Cardiac muscle cell (in vitro differentiated cells and primary cell): ENCODE data around the gene KCNE4. TPM values are rescaled to one million over a fixed set of nuclear protein-coding genes. Genes with fewer than 3 reads are reported as not detected.

Experiments used
- DNase-seq, 2 donors: peaks; one replicate each; pipeline versions ENCODE4 v3.0.0 to v3.0.0-alpha.2; 2010 to 2017; ENCODE audit warnings: low read depth in 1 of 2, low spot score in 1 of 2
- H3K27ac ChIP-seq: fragments of 200-600 bp; sonication (generic); 2 replicates; pipeline ENCODE4 v1.5.1; 2016
- H3K27me3 ChIP-seq: fragments of 200-600 bp; sonication (generic); 2 replicates; pipeline ENCODE4 v1.6.0; 2016; ENCODE audit warnings: control low read depth
- H3K36me3 ChIP-seq: fragments of 200-600 bp; sonication (generic); 2 replicates; pipeline ENCODE4 v1.5.1; 2016; ENCODE audit warnings: control low read depth
- H3K4me1 ChIP-seq: fragments of 200-600 bp; sonication (generic); 2 replicates; pipeline ENCODE4 v1.8.1; 2017; ENCODE audit warnings: low read depth, mild to moderate bottlenecking, mixed run types
- H3K4me3 ChIP-seq: fragments of 200-600 bp; sonication (generic); 2 replicates; pipeline ENCODE4 v1.5.1; 2016; ENCODE audit warnings: mild to moderate bottlenecking
- H3K9me3 ChIP-seq: fragments of 200-600 bp; sonication (generic); 2 replicates; pipeline ENCODE4 v1.5.1; 2017; ENCODE audit warnings: low read depth, mild to moderate bottlenecking, control low read depth
- polyA plus RNA-seq: library from polyadenylated mRNA; unstranded; fragments of >200 nt; fragmentation: Nextera tagmentation; extraction: Ambion mirVana; gene quantifications from 2 replicates; pipeline ENCODE4 v1.2.1, GENCODE V29; 2016
- total RNA-seq: library from RNA; depleted of rRNA; stranded (reverse); fragments of >200 nt; gene quantifications from 2 replicates; pipeline ENCODE4 v1.2.3, GENCODE V29; 2016
- TF ChIP-seq, protein P1 (sequence below): IDR thresholded peaks from 2 replicates; pipeline ENCODE4 v1.5.1; 2012; ENCODE audit warnings: low read depth, mild to moderate bottlenecking, low read length

KCNE4 gene
- total and polyA plus RNA-seq, 2 experiments from 2014 or later, result 0.12 to 0.71 TPM

DNA sequence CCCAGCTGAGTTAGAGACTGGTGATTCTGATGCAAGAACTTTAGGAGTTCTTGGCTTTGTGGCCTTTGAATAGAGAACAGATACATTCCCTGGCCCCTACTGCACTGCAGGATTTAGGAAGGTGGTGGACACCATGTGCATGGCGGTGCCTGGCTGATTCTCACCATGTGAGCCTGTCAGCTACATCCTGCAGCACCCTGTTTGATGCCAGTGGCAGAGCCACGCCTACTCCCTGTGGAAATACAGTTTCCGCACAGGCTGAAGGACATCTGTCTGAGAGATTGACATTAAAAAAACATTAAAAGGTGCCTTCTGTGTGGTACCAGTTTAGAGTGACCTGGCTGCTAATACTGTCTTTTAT, 50.0 kb downstream of the KCNE4 start:
- Histone ChIP-seq H3K4me3 (no peak overlapping the region), H3K27me3 (no peaks in the 10 kb centered on the region), H3K36me3 (no peaks in the 10 kb centered on the region), H3K4me1 (no peaks in the 10 kb centered on the region), H3K27ac (no peak overlapping the region), H3K9me3 (no peaks in the 10 kb centered on the region)
- TF ChIP-seq, protein P1, sequence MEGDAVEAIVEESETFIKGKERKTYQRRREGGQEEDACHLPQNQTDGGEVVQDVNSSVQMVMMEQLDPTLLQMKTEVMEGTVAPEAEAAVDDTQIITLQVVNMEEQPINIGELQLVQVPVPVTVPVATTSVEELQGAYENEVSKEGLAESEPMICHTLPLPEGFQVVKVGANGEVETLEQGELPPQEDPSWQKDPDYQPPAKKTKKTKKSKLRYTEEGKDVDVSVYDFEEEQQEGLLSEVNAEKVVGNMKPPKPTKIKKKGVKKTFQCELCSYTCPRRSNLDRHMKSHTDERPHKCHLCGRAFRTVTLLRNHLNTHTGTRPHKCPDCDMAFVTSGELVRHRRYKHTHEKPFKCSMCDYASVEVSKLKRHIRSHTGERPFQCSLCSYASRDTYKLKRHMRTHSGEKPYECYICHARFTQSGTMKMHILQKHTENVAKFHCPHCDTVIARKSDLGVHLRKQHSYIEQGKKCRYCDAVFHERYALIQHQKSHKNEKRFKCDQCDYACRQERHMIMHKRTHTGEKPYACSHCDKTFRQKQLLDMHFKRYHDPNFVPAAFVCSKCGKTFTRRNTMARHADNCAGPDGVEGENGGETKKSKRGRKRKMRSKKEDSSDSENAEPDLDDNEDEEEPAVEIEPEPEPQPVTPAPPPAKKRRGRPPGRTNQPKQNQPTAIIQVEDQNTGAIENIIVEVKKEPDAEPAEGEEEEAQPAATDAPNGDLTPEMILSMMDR, result no peak
- DNase-seq, result no peak

DNA sequence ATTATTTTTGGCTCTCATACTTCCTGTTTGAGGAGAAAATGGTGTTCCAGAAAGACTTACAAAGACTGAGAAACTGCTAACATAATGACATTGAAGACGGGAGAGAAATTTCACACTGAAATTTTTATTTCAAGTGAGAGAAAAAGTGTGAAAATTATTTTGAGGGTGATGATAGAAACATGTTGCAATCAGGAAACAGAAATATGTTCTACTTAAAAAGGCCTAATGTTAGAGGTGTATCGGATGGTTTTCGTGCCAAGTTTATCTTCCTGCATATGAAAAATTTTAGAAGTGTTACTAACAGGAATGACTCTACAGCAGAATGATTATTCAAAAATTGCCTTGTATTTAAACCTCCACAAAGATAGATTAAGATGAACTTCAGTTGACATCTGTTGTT, 50.5 kb downstream of the KCNE4 start:
- Histone ChIP-seq H3K27me3 (no peaks in the 10 kb centered on the region), H3K4me3 (no peak overlapping the region), H3K36me3 (no peaks in the 10 kb centered on the region), H3K9me3 (no peaks in the 10 kb centered on the region), H3K4me1 (no peaks in the 10 kb centered on the region), H3K27ac (no peak overlapping the region)
- DNase-seq, result no peak
- TF ChIP-seq, protein P1, result no peak

DNA sequence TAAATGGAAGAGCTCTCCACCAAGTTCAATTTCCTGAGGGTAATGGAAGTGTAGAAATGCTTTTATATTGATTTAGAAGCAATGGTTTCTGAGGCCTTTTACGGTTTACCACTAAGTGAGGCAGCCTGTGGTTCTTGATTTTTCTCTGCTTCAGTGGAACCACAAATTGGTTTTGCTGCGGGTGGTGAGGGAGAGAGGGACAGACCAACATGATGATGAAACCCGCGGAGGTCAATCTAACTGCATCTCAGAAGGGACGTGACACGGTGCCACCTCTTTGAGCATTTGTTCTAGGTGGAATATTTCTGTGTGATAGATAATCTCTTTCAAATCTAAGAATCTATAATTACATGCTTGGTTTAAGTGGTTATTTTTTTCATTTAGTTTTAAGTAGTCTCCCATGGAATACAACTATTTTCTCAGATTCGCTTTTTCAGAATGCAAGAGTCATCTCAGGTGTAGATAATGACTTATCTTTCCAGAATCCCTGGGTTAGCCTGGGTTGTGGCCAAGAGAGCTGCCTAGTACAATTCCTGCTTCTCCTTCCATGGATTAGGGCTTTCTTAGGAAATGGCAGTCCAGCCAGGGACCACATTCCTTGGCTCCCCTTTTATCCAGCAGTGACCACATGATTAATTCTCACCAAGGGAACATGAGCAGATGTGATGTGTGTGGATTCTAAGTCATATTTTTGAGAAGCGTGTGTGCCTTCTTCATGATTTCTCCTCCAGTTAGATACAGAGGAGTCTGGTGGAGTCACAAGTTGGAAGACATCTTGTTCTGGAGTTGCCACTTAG, 52.5 kb downstream of the KCNE4 start:
- Histone ChIP-seq H3K27me3 (no peaks in the 10 kb centered on the region), H3K27ac (no peak overlapping the region), H3K4me3 (no peak overlapping the region), H3K4me1 (no peaks in the 10 kb centered on the region), H3K9me3 (no peaks in the 10 kb centered on the region), H3K36me3 (no peaks in the 10 kb centered on the region)
- TF ChIP-seq, protein P1, result no peak
- no peak for DNase-seq

Other genes with a start within 250 kb of the KCNE4 start
- gene ACSL3, start 191.2 kb upstream of the KCNE4 start, total RNA-seq, result 148 and 177 TPM in 2 replicates
- gene ACSL3, start 191.2 kb upstream of the KCNE4 start, polyA plus RNA-seq, result 108 and 119 TPM in 2 replicates